Gastroesophageal sphincter (tissue), 4 donors: ENCODE data around the gene RNF223. TPM values are rescaled to one million over a fixed set of nuclear protein-coding genes. Genes with fewer than 3 reads are reported as not detected.
A peak's percentile ranks its signal among the peaks of the same experiment; 100 is the strongest.
"Not testable (repeated sequence)": the region's sequence is repeated elsewhere in the genome, so short reads cannot be mapped to it uniquely, and the experiment has no call there.

ENCODE experiments used
- ATAC-seq: fragments of 150-250 bp; one replicate; pipeline ENCODE4 v1.9.1; 2016; ENCODE audit warnings: mild to moderate bottlenecking, moderate library complexity
- H3K27ac ChIP-seq, 4 donors: fragments of 200-600 bp; sonication (generic) in 3 of 4; 1 replicate in 3 of 4; 2 replicates in 1 of 4; pipeline ENCODE4 v1.5.1; 2016 to 2019
- H3K27me3 ChIP-seq: fragments of 200-600 bp; sonication (generic); one replicate; pipeline ENCODE4 v1.5.1; 2019
- H3K36me3 ChIP-seq, 2 donors: fragments of 200-600 bp; sonication (generic); one replicate each; pipeline ENCODE4 v1.5.1; 2019; ENCODE audit warnings: control low read depth in 1 of 2
- H3K4me1 ChIP-seq, 3 donors: fragments of 200-600 bp; sonication (generic); 1 replicate in 2 of 3; 2 replicates in 1 of 3; pipeline ENCODE4 v1.5.1; 2016 to 2019; ENCODE audit warnings: control low read depth in 2 of 3
- H3K4me3 ChIP-seq, 2 donors: fragments of 200-600 bp; sonication (generic); one replicate each; pipeline ENCODE4 v1.5.1; 2019; ENCODE audit warnings: mild to moderate bottlenecking in 1 of 2, moderate library complexity in 1 of 2
- H3K9me3 ChIP-seq, 3 donors: fragments of 200-600 bp; sonication (generic); one replicate each; pipeline ENCODE4 v1.5.1; 2017 to 2019; ENCODE audit warnings: control low read depth in 2 of 3
- EP300 ChIP-seq: sonication (generic); formaldehyde crosslinking; IDR thresholded peaks from one replicate; pipeline ENCODE4 v1.6.1; 2017; ENCODE audit warnings: antibody characterized with exemption, mild to moderate bottlenecking
- POLR2A ChIP-seq, 2 donors: fragments of 450-650 bp; IDR thresholded peaks; one replicate each; pipeline ENCODE4 v1.6.1; 2017; ENCODE audit warnings: antibody characterized with exemption in 2 of 2, mild to moderate bottlenecking in 2 of 2, moderate library complexity in 1 of 2
- POLR2AphosphoS5 ChIP-seq: sonication (generic); formaldehyde crosslinking; IDR thresholded peaks from one replicate; pipeline ENCODE4 v1.6.1; 2017; ENCODE audit warnings: antibody characterized with exemption
- WGBS, 2 donors: methylation state at CpG; one replicate each; pipeline ENCODE4 v1.1.5; 2018; ENCODE audit warnings: low coverage in 1 of 2; 5-methylcytosine and 5-hydroxymethylcytosine counted together
- total RNA-seq, 4 donors: library from RNA; depleted of rRNA; stranded (reverse); fragments of >200 nt; gene quantifications; one replicate each; pipeline ENCODE4 v1.1.0, GENCODE V29; 2016
- TF ChIP-seq, protein P1 (sequence below), 4 experiments: fragments of 200-600 bp in 2 of 4; fragments of 450-650 bp in 2 of 4; sonication (generic) in 1 of 4; IDR thresholded peaks; one replicate each; pipeline ENCODE4 v1.5.1; 2017 to 2019; ENCODE audit warnings: antibody characterized with exemption in 4 of 4, mild to moderate bottlenecking in 2 of 4, moderate library complexity in 2 of 4

The RNF223 gene
- total RNA-seq, 4 donors from 2014 or later, result 1.1 TPM; not detected in 3

- Histone ChIP-seq H3K4me3 (peak overlapping the region in 1 of 2 donors; percentile 59), H3K27me3 (peaks cover 93% of the 10 kb centered on the region), H3K4me1 (peaks cover 0 to 46% (median 15%) of the 10 kb centered on the region in 3 donors), H3K27ac (no peak overlapping the region), H3K9me3 (no peaks in the 10 kb centered on the region), H3K36me3 (peaks cover 0 to 1% of the 10 kb centered on the region in 2 donors)
- WGBS, 2 donors, result 51% methylated on average over 24 of the region's 38 CpGs; no CpG with 5 or more reads in 1 of the 2 donors
- TF ChIP-seq EP300 (no peak), POLR2AphosphoS5 (no peak), POLR2A (IDR thresholded peaks at IDR 0.05) (no peak)
- TF ChIP-seq, protein P1, sequence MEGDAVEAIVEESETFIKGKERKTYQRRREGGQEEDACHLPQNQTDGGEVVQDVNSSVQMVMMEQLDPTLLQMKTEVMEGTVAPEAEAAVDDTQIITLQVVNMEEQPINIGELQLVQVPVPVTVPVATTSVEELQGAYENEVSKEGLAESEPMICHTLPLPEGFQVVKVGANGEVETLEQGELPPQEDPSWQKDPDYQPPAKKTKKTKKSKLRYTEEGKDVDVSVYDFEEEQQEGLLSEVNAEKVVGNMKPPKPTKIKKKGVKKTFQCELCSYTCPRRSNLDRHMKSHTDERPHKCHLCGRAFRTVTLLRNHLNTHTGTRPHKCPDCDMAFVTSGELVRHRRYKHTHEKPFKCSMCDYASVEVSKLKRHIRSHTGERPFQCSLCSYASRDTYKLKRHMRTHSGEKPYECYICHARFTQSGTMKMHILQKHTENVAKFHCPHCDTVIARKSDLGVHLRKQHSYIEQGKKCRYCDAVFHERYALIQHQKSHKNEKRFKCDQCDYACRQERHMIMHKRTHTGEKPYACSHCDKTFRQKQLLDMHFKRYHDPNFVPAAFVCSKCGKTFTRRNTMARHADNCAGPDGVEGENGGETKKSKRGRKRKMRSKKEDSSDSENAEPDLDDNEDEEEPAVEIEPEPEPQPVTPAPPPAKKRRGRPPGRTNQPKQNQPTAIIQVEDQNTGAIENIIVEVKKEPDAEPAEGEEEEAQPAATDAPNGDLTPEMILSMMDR (IDR thresholded peaks at IDR 0.05), result no peak
- ATAC-seq, result no peak
Measured at GRCh38 chr1:1060281-1061000, 13.7 kb downstream of the RNF223 start.

DNA sequence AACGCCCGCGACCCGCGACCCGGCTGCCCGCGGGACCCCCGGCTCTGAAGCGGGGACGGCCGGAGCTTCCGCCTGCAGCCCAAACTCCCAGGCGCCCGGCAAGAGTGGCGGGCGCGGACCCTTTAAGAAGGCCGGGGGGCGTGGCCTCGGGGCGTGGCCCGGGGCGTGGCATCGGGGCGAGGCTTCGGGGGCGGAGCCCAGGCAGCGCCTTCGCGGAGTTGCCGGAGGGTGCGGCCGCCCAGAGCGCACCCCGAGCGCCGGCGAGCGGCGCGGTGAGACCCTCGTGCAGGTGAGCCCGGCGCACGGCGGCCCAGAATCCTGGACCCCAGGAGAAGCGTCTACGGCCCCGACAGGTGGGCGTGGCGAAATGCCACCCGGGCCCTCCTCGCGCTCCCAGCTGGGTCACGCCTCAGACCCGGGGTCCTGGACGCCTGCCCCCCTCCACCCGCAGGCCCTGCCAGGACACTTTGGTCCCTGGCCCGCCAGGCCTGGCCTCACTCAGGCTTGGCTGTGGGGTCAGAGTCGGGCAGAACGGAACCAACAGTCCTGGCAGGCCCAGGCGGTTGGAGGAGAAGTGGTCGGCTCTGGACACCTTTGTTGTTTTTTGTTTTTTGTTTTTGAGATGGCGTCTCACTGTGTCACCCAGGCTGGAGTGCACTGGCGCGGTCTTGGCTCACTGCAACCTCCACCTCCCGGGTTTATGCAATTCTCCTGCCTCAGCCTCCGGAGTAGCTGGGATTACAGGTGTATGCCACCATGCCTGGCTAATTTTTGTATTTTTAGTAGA lies 14.4 kb downstream of the RNF223 start:
- ATAC-seq, result peak; percentile 89
- WGBS, 2 donors, result 19 to 36% methylated on average over 6 to 7 of the region's 69 CpGs
- H3K27me3 ChIP-seq, result peaks cover 89% of the 10 kb centered on the region
- H3K9me3 ChIP-seq, result no peaks in the 10 kb centered on the region
- H3K4me3 ChIP-seq, result peak overlapping the region; percentile 36 to 59
- TF ChIP-seq EP300 (no peak), POLR2A (IDR thresholded peaks at IDR 0.05) (no peak), POLR2AphosphoS5 (no peak)
- TF ChIP-seq, protein P1 (IDR thresholded peaks at IDR 0.05), result no peak
- H3K27ac ChIP-seq, result no peak overlapping the region
- H3K4me1 ChIP-seq, result peaks cover 0 to 46% (median 15%) of the 10 kb centered on the region in 3 donors
- peaks cover 0 to 9% of the 10 kb centered on the region in 2 donors for H3K36me3 ChIP-seq

- TF ChIP-seq POLR2AphosphoS5 (no peak), EP300 (no peak)
- TF ChIP-seq, protein P1 (IDR thresholded peaks at IDR 0.05), result peak in 1 of 4 experiments; percentile 56
- WGBS, 2 donors, result 0 to 4% methylated on average over 2 to 16 of the region's 48 CpGs
- peaks cover 0 to 42% (median 14%) of the 10 kb centered on the region in 3 donors for H3K4me1 ChIP-seq
- no peak overlapping the region for H3K27ac ChIP-seq
- H3K4me3 ChIP-seq, result peak overlapping the region; percentile 36 to 59
- H3K27me3 ChIP-seq, result peaks cover 82% of the 10 kb centered on the region
- peaks cover 0 to 16% of the 10 kb centered on the region in 2 donors for H3K36me3 ChIP-seq
- H3K9me3 ChIP-seq, result no peaks in the 10 kb centered on the region
- peak; percentile 22 for ATAC-seq
Measured at GRCh38 chr1:1058921-1059493, 15.1 kb downstream of the RNF223 start.

GRCh38 chr1:1058088-1058905 lies 15.8 kb downstream of the RNF223 start:
- Histone ChIP-seq H3K4me1 (peaks cover 0 to 35% (median 11%) of the 10 kb centered on the region in 3 donors), H3K36me3 (peaks cover 0 to 23% of the 10 kb centered on the region in 2 donors), H3K27ac (no peak overlapping the region), H3K4me3 (peak overlapping the region in 1 of 2 donors; percentile 59), H3K27me3 (peaks cover 75% of the 10 kb centered on the region), H3K9me3 (no peaks in the 10 kb centered on the region)
- no peak for TF ChIP-seq EP300
- no peak for TF ChIP-seq POLR2AphosphoS5
- TF ChIP-seq, protein P1 (IDR thresholded peaks at IDR 0.05), result no peak
- TF ChIP-seq POLR2A (IDR thresholded peaks at IDR 0.05), result no peak
- no peak for ATAC-seq
- 3 to 14% methylated on average over 6 to 13 of the region's 24 CpGs for WGBS, 2 donors

DNA sequence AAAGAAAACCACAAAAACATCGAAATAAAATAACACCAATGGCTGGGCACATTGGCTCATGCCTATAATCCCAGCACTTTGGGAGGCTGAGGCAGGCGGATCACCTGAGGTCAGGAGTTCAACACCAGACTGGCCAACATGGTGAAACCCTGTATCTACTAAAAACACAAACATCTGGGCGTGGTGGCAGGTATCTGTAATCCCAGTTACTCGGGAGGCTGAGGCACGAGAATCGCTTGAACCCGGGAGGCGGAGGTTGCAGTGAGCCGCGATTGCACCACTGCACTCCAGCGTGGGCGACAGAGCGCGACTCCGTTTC lies 16.4 kb downstream of the RNF223 start:
- ATAC-seq, H3K9me3 ChIP-seq, H3K27ac ChIP-seq, H3K4me3 ChIP-seq: not testable (repeated sequence)
- H3K4me1 ChIP-seq, result peaks cover 0 to 32% (median 11%) of the 10 kb centered on the region in 3 donors
- WGBS, 2 donors, result 60 to 72% methylated on average over 2 to 6 of the region's 15 CpGs
- H3K36me3 ChIP-seq, result peaks cover 0 to 28% of the 10 kb centered on the region in 2 donors
- peaks cover 69% of the 10 kb centered on the region for H3K27me3 ChIP-seq
